ENCODE results near the gene ZBTB12.
"Not testable (repeated sequence)": the region's sequence is repeated elsewhere in the genome, so short reads cannot be mapped to it uniquely, and the experiment has no call there.

The ZBTB12 gene, protein sequence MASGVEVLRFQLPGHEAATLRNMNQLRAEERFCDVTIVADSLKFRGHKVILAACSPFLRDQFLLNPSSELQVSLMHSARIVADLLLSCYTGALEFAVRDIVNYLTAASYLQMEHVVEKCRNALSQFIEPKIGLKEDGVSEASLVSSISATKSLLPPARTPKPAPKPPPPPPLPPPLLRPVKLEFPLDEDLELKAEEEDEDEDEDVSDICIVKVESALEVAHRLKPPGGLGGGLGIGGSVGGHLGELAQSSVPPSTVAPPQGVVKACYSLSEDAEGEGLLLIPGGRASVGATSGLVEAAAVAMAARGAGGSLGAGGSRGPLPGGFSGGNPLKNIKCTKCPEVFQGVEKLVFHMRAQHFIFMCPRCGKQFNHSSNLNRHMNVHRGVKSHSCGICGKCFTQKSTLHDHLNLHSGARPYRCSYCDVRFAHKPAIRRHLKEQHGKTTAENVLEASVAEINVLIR

DNA sequence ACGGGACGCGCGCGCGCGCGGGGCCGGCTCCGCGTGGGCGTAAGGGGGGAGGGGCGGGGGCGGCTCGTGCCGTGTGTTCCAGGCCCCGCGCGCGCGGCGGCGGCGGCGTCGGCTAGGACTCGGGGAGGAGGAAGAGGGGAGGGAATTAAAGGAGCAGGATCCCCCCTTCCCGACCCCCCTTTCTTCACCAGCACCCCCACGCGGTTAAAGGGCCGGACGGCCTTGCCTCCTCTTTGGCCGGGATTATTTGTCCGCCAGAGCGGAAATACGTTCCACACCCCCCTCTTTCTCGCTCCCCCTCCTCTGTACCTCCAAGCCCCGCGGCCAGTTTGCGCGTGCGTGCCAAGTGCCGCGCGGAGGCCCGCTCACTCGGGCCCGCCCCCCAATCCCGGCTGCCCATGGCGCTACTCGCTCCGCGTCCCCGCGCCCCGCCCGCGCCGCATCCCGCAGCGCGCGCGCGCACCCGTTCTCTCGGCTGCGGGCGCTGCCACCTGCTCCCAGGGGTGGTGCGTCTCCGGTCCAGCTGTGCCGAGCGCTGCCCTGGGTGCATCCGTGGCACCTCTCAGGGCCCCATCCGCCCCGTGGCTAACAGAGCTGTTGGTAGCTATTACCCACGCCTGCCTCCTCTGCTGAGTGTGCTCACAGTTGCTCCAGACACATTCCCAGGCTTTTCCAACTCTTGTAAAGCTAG lies at the start of gene ZBTB12:
TSS of gene ZBTB12 (minus strand) at position 134 of the 691 bp plus-strand sequence. CDS start 781 bp downstream, outside the sequence.
- peak; percentile 86 for DNase-seq (ENCODE audit: low spot score)

DNA sequence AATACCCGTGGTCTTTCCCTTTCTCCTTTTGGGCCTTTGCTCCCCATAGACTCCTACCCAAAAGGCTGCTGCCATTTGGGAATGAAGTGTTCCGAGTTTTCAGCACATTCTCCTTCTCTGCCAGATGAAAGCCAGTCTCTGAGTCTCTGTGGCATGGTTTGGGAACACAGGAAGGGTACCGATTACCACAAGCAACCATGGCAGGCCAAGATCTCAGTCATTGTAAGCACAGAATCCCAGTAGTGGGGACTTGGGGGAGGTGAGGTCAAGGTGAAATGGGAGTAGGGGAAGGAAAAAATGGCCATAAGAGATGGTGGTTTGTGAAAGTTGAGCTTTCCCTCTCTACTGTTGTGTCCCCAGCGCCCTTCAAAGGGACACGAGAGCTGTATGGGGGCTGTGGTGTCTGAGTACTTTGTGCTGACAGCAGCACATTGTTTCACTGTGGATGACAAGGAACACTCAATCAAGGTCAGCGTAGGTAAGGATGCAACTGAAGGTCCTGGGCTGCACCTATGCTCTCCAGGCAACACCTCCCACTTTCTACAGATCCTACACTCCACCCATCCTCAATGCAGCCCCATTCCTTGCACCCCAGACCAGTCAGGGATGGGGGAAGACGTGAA lies 48.2 kb upstream of the ZBTB12 start:
- no peak for DNase-seq (ENCODE audit: low spot score)

DNA sequence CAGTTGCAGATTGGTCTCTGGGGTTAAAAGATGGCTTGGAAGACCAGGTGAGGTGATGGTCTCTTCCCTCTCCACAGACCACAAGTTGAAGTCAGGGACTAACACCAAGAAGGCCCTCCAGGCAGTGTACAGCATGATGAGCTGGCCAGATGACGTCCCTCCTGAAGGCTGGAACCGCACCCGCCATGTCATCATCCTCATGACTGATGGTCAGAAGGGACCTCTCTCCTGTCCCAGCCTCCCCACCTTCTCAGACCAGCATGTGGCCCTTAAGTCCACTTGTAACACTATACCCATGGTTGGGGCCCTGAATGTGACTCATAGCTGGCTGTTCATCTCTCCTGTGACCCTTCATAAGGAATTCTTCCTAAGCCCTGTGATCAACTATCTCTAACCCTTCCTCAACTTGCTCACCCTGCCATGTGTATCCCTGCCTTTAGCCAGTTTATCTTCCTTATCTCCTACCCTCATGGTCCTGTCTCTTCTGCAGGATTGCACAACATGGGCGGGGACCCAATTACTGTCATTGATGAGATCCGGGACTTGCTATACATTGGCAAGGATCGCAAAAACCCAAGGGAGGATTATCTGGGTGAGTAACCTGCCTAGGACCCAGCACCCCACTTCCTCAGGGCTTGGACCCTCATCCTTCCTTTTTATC lies 47.0 kb upstream of the ZBTB12 start:
- no peak for DNase-seq (ENCODE audit: low spot score)

DNA sequence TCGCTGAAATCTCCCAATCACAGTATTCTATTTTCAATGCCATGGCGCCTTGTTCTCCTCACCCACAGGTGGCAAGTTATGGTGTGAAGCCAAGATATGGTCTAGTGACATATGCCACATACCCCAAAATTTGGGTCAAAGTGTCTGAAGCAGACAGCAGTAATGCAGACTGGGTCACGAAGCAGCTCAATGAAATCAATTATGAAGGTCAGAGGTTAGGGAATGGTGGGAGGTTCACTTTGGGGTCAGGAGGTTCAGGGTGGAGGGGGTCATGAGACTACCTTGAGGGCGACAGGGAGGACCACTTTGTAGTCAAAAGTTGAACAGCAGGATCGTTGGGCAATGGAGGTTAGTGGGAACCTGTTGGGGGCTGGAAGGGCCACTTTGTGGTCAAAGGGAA lies 46.4 kb upstream of the ZBTB12 start:
- DNase-seq (ENCODE audit: low spot score), result no peak

DNA sequence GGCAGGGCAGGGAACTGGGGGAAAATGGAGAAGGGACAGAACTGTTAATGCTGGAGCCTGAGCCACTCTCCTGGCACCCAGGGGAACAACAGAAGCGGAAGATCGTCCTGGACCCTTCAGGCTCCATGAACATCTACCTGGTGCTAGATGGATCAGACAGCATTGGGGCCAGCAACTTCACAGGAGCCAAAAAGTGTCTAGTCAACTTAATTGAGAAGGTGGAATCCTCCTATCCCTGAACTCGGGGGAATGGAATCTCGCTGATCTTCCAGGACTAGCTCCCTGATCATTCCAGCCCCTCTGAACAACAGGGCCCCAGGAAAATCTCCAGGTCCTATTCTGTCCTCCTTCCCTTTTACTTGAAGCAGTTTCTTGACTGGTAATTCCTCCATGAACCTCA lies 46.0 kb upstream of the ZBTB12 start:
- no peak for DNase-seq (ENCODE audit: low spot score)

DNA sequence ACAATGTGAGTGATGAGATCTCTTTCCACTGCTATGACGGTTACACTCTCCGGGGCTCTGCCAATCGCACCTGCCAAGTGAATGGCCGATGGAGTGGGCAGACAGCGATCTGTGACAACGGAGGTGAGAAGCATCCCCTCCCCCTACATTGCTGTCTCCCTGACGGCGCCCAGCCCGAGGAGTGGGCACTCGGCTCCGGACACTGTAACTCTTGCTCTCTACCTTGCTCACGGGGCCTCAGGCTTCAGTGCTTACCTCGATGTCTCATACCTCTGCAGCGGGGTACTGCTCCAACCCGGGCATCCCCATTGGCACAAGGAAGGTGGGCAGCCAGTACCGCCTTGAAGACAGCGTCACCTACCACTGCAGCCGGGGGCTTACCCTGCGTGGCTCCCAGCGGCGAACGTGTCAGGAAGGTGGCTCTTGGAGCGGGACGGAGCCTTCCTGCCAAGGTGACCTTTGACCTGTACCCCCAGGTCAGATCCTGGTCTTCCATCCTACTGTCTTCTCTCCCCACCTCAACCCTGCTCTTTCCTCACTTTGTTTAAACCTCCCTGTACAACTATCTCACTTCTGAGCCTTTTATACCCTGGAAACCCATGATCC lies 45.3 kb upstream of the ZBTB12 start:
- no peak for DNase-seq (ENCODE audit: low spot score)

DNA sequence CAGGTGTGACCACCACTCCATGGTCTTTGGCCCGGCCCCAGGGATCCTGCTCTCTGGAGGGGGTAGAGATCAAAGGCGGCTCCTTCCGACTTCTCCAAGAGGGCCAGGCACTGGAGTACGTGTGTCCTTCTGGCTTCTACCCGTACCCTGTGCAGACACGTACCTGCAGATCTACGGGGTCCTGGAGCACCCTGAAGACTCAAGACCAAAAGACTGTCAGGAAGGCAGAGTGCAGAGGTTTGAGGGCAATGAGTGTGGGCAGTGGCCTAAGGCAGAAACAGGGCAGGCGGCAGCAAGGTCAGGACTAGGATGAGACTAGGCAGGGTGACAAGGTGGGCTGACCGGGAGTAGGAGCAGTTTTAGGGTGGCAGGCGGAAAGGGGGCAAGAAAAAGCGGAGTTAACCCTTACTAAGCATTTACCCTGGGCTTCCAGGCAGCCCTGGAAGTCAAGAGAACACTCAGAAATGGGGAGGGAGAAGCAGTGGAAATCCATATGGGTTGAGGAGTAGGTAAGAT lies 44.5 kb upstream of the ZBTB12 start:
- no peak for DNase-seq (ENCODE audit: low spot score)

DNA sequence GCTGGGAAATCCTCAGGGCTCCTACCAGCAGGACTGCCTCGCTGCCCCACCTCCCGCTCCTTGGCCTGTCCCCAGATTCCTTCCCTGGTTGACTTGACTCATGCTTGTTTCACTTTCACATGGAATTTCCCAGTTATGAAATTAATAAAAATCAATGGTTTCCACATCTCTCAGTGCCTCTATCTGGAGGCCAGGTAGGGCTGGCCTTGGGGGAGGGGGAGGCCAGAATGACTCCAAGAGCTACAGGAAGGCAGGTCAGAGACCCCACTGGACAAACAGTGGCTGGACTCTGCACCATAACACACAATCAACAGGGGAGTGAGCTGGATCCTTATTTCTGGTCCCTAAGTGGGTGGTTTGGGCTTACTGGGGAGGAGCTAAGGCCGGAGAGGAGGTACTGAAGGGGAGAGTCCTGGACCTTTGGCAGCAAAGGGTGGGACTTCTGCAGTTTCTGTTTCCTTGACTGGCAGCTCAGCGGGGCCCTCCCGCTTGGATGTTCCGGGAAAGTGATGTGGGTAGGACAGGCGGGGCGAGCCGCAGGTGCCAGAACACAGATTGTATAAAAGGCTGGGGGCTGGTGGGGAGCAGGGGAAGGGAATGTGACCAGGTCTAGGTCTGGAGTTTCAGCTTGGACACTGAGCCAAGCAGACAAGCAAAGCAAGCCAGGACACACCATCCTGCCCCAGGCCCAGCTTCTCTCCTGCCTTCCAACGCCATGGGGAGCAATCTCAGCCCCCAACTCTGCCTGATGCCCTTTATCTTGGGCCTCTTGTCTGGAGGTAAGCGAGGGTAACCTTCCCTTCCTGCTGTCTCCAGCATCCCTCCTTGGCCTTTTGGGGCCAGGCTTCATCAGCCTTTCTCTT lies 43.9 kb upstream of the ZBTB12 start, which contains the start of gene CFB:
TSS of gene CFB (plus strand) at position 589 of the 863 bp plus-strand sequence. CDS start at position 716, 127 bp downstream.
- DNase-seq (ENCODE audit: low spot score), result no peak

DNA sequence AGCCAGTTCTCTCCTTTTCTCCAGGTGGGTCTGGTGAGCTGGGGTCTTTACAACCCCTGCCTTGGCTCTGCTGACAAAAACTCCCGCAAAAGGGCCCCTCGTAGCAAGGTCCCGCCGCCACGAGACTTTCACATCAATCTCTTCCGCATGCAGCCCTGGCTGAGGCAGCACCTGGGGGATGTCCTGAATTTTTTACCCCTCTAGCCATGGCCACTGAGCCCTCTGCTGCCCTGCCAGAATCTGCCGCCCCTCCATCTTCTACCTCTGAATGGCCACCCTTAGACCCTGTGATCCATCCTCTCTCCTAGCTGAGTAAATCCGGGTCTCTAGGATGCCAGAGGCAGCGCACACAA lies 43.2 kb upstream of the ZBTB12 start:
- no peak for DNase-seq (ENCODE audit: low spot score)

DNA sequence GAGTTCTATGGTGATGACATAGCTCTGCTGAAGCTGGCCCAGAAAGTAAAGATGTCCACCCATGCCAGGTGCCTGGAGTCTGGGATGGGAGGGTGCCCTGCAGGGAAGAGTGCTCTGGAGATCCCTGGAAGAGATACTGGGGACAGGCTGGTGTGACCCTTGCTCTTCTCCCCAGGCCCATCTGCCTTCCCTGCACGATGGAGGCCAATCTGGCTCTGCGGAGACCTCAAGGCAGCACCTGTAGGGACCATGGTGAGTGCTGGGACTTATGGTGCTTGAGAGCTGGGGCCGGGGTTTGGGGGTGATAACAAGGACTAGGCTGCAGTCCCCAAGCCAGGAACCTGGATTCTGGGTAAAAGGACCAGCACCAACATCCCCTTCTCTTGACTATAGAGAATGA lies 41.9 kb upstream of the ZBTB12 start:
- no peak for DNase-seq (ENCODE audit: low spot score)

DNA sequence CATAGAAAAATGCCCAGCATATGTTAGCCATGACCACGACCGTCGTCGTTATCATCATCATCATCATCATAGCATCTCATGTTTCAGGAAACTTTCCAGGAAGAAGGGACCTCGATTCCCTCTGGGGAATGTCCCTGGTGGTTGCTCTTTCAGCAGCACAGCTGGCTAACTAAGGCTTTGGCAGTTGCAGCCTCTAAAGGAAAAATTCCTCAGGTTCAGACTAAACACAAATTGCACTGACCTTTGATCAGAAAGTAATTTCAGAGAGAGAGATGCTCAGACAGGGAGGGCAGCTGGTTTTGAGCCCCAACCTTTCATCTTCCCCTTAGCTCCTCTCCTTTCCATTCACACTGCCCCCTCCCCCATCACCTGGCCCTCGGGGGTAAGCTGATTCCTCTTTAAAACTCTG lies 38.4 kb upstream of the ZBTB12 start:
- DNase-seq (ENCODE audit: low spot score), result no peak

DNA sequence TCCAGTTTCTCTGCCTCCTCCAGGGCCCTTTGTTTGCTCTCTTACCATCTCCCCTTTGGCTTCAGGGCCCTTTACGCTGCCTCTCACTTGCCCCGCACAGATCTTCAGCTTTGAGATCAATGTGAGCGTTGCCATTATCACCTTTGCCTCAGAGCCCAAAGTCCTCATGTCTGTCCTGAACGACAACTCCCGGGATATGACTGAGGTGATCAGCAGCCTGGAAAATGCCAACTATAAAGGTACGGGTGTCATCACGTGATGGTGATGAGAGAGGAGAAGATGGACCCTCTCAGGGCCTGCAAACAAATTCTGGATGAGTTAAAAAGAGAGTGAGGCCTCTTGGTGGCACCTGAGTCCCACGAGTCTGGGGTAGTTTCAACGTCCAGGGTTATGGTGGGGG lies 33.9 kb upstream of the ZBTB12 start:
- DNase-seq (ENCODE audit: low spot score), result no peak

DNA sequence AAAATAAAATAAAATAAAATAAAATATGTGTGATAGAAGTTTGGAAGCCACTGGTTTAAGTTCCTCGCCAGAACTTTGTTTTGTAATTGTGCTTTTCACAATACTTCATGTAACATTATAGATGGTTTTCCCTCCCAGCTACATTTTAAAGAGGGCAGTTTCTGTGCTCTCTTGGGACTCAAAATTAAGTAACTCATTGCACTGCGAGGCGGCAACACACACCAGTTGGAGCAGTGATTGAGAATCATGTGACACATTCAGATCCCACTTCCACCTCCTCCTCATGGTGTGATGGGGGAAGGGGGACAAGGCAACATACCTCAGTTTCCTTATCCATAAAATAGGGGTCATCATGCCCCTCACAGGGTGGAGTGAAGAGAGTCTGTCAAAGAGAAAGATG lies 33.1 kb upstream of the ZBTB12 start:
- DNase-seq (ENCODE audit: low spot score), result no peak

DNA sequence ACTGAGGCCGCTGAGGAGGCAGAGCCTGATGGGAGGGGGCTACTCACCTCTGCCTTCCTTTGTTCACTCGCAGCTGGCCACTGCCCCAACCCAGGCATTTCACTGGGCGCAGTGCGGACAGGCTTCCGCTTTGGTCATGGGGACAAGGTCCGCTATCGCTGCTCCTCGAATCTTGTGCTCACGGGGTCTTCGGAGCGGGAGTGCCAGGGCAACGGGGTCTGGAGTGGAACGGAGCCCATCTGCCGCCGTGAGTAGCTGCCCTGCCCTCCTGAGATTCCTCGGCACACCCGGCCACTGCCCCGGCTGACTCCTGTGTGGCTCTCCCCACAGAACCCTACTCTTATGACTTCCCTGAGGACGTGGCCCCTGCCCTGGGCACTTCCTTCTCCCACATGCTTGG lies 31.7 kb upstream of the ZBTB12 start:
- no peak for DNase-seq (ENCODE audit: low spot score)

DNA sequence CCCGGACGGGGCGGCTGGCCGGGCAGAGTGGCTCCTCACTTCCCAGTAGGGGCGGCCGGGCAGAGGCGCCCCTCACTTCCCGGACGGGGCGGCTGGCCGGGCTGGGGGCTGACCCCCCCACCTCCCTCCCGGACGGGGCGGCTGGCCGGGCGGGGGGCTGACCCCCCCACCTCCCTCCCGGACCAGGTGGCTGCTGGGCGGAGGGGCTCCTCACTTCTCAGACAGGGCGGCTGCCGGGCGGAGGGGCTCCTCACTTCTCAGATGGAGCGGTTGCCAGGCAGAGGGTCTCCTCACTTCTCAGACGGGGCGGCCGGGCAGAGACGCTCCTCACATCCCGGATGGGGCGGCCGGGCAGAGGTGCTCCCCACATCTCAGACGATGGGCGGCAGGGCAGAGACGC lies 30.3 kb upstream of the ZBTB12 start:
- not testable (repeated sequence) for DNase-seq (ENCODE audit: low spot score)

DNA sequence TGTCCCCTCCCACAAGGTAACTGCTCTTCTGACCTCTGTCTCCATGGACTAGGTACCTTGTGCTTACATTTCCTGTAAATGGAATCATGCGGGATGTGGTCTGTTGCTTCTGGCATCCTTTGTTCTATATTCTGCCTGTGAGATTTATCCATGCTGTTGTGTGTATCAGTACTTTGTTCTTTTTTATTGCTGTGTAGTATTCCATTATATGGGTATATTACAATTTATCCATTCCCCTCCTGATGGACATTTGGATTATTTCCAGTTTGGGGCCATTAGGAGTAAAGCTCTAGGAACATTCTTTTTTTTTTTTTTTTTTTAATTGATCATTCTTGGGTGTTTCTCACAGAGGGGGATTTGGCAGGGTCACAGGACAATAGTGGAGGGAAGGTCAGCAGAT lies 29.1 kb upstream of the ZBTB12 start:
- DNase-seq (ENCODE audit: low spot score), result no peak

DNA sequence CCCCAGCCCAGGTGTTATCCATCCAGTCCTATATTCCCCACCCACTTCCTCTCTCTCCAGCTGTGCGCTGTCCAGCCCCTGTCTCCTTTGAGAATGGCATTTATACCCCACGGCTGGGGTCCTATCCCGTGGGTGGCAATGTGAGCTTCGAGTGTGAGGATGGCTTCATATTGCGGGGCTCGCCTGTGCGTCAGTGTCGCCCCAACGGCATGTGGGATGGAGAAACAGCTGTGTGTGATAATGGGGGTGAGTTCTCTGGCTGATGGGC lies 26.7 kb upstream of the ZBTB12 start:
- no peak for DNase-seq (ENCODE audit: low spot score)

DNA sequence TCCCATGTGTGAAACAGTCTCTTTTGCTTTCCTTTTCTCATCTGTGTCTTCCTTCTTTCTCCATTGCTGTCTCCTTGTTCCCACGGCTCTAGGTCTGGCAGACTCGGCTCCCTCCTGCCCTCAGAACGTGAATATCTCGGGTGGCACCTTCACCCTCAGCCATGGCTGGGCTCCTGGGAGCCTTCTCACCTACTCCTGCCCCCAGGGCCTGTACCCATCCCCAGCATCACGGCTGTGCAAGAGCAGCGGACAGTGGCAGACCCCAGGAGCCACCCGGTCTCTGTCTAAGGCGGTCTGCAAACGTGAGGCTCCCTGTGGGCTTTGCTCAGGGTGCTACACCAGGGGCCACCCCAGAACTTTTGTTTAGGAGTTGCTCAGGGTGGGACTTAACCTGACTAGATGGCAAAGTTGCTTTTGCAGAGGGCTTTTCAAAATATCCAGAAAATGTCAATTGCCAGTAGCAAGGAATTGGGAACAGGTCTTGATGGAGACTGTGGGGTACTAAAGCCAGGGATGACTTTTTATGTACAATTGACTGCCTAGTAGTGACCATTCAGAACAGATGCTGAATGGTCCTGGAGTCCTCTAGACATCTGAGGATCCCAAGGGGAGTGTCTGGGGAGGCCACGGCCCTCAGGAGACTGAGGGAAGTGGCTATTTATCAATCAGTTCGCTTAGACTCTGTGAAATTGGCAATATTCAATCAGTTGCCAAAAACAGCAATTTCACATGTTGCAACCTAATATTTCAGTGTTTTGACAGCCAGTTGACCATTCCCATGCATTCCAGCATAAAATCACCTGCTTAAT lies 26.2 kb upstream of the ZBTB12 start:
- no peak for DNase-seq (ENCODE audit: low spot score)

DNA sequence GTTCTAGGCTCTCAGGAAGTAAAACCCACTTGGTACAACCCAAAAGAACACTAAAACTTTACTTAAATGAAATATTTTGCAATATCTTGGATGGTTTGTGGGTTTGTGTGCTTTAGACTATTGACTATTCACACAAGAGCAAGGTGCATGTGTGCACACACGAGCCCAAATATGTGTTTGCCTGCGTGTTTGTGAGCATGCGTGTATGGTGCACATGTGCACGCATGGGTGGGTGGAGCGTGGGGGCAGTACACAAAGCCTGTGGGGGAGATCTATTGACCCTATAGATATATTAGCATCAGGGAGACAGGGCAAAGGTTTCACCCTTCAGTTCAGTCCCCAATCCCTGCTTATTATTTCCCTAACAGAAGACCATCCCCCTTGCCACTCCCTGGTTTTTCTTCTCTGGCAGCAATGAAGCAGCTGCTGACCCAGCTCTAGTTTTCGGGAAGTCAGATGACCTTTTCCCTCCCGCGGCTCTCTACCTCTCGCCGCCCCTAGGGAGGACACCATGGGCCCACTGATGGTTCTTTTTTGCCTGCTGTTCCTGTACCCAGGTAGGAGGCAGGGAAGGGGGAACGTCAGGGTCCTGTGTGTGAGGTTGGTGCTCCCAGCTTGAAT lies 25.5 kb upstream of the ZBTB12 start, which contains the start of gene C2:
TSS of gene C2 (plus strand) at position 476 of the 621 bp plus-strand sequence. CDS start at position 512, 36 bp downstream.
- DNase-seq (ENCODE audit: low spot score), result no peak

DNA sequence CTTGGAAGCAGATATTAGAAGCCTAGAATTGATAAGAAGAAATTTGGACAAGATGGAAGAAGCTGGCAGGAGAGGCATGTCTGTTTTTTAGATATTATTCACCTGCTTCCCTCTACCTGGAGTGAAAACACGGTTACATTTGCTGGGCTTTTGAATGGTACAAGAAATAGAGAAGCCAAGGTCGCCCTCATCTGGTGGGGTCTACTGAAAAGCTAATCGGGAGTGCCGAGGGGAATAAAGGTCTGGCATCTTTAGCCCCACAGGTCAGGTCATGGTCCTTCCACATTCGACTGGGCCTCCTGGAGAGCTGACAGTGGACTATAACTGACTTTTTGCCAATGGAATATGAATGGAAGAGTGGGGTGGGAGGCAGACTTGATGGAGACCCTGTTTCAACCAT lies 21.1 kb upstream of the ZBTB12 start:
- peak; percentile 31 for DNase-seq (ENCODE audit: low spot score)

Data from activated CD4-positive, alpha-beta T cell treated with anti-CD3 and anti-CD28 coated beads, Interleukin-2, Interleukin-4, amounts not matched to agents 100 ng/mL and 50 ng/mL, durations not matched to agents 16 hours and 8 hours (primary cell).